ENCODE measurements around the gene CACNB1.

- TF ChIP-seq CTCF (IDR thresholded peaks at IDR 0.05) (no peak), POLR2A (IDR thresholded peaks at IDR 0.05) (no peak)
Observed at GRCh38 chr17:39181303-39181702, 16.2 kb downstream of the CACNB1 start.
